ENCODE measurements around the gene CHCT1.

CHCT1 gene

DNA sequence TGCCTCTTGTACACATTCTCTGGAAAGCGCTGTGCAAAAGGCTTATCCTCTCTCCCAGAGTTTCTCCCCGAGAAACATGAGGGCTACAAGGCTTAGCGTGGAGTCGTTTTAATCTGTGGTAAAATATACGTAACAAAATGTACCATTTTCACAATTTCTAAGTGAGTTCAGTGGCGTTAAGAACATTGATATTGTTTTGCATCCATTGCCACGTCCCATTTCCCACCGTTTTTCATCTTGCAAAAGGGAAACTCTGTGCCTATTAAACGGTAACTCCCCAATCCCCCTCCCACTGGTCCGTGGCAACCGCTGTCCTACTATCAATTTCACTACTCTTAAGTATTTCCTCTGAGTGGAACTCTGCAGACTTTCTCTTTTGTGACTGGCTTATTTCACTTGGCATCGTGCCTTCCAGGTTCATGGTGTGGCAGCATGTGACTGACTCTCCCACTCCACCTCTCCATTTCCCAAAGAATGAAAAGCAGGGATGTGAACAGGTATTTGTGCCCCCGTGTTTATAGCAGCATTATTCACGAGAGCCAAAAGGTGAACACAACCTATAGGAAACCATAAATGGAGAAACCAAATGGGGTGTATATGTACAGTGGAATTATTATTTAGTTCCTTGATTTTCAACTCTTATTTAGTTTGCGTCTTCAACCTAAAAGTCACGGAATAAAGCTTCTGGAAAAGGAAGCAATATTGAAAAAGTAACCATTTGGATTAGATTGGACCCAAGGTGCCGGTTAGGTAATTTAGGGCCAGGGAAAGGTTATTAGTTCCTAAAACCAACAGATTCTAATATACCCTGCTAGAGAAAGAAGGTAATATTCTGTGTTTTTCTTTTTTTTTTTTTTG lies 29.2 kb upstream of the CHCT1 start:
- H3K4me1 ChIP-seq (ENCODE audit: control insufficient read depth, low read length), result peaks cover 32% of the 10 kb centered on the region
- H4K20me1 ChIP-seq (ENCODE audit: control insufficient read depth, insufficient read depth, low read depth, low read length), result no peaks in the 10 kb centered on the region
- TF ChIP-seq, protein P1, sequence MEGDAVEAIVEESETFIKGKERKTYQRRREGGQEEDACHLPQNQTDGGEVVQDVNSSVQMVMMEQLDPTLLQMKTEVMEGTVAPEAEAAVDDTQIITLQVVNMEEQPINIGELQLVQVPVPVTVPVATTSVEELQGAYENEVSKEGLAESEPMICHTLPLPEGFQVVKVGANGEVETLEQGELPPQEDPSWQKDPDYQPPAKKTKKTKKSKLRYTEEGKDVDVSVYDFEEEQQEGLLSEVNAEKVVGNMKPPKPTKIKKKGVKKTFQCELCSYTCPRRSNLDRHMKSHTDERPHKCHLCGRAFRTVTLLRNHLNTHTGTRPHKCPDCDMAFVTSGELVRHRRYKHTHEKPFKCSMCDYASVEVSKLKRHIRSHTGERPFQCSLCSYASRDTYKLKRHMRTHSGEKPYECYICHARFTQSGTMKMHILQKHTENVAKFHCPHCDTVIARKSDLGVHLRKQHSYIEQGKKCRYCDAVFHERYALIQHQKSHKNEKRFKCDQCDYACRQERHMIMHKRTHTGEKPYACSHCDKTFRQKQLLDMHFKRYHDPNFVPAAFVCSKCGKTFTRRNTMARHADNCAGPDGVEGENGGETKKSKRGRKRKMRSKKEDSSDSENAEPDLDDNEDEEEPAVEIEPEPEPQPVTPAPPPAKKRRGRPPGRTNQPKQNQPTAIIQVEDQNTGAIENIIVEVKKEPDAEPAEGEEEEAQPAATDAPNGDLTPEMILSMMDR (IDR thresholded peaks at IDR 0.05; ENCODE audit: low read depth, low read length, poor library complexity, severe bottlenecking), result no peak
- TF ChIP-seq EZH2phosphoT487 (IDR thresholded peaks at IDR 0.05; ENCODE audit: borderline replicate concordance, low read length), result no peak
- H3K36me3 ChIP-seq (ENCODE audit: control insufficient read depth, low read length), result peaks cover 4% of the 10 kb centered on the region; the same call in 1 of the 2 replicates
- H3K27me3 ChIP-seq (ENCODE audit: control insufficient read depth, low read length), result peaks cover 3% of the 10 kb centered on the region; the same call in 1 of the 2 replicates
- H3K27ac ChIP-seq (ENCODE audit: low read depth, low read length), result peak overlapping the region; percentile 55
- H3K9me3 ChIP-seq (ENCODE audit: control insufficient read depth, insufficient read depth, low read length), result no peaks in the 10 kb centered on the region
- H3K9me2 ChIP-seq (replicated peaks; ENCODE audit: control insufficient read depth, low read length), result no peaks in the 10 kb centered on the region
- H3K4me3 ChIP-seq (ENCODE audit: low read length), result peak overlapping the region; percentile 86
- peak overlapping the region; percentile 77 for H3K4me2 ChIP-seq (ENCODE audit: low read length)
- H3F3A ChIP-seq (ENCODE audit: control insufficient read depth, insufficient read depth), result peaks cover 16% of the 10 kb centered on the region
- H3K79me2 ChIP-seq (ENCODE audit: control insufficient read depth, low read length), result peaks cover 41% of the 10 kb centered on the region

DNA sequence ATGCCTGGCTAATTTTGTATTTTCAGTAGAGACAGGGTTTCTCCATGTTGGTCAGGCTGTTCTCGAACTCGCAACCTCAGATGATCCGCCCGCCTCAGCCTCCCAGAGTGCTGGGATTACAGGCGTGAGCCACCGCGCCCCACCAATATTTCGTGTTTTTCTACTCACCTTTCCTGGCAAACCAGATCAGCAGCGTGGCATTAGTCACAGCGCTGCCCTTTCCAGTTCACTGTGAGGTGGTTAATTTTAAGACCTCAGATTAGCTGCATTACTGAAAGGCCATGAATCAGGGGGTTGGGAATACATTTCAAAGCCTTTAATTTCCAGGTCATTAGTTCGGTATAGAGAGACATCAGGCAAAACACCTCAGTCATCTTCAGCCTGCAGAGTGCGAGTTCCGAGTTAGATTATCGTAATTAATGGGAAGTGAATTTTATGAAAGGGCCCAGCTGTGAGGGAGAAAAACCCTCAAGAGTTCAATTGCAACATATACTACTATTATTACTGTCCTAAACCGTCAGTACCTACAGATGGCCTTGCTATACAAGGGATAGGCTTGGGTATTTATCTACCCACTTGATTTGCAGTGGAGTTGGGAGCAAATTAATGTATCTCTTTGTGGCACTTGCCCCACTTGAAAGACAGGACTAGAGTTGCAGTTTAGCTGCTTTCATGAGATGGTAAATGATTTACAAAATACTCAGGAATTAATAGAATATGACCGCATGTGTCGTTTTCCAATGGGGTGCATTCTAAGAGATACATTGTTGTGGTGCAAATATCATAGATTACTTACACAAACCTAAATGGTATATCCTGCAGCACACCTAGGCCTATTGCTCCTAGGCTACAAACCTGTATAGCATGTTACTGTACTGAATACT lies 28.2 kb upstream of the CHCT1 start:
- no peak overlapping the region for H3K4me2 ChIP-seq (ENCODE audit: low read length)
- peaks cover 24% of the 10 kb centered on the region for H3F3A ChIP-seq (ENCODE audit: control insufficient read depth, insufficient read depth)
- H3K27me3 ChIP-seq (ENCODE audit: control insufficient read depth, low read length), result peaks cover 3% of the 10 kb centered on the region; the same call in 1 of the 2 replicates
- H3K27ac ChIP-seq (ENCODE audit: low read depth, low read length), result no peak overlapping the region
- peaks cover 4% of the 10 kb centered on the region; the same call in 1 of the 2 replicates for H3K36me3 ChIP-seq (ENCODE audit: control insufficient read depth, low read length)
- no peaks in the 10 kb centered on the region for H3K9me2 ChIP-seq (replicated peaks; ENCODE audit: control insufficient read depth, low read length)
- peaks cover 31% of the 10 kb centered on the region for H3K79me2 ChIP-seq (ENCODE audit: control insufficient read depth, low read length)
- H3K4me1 ChIP-seq (ENCODE audit: control insufficient read depth, low read length), result peaks cover 37% of the 10 kb centered on the region
- no peaks in the 10 kb centered on the region for H3K9me3 ChIP-seq (ENCODE audit: control insufficient read depth, insufficient read depth, low read length)
- no peaks in the 10 kb centered on the region for H4K20me1 ChIP-seq (ENCODE audit: control insufficient read depth, insufficient read depth, low read depth, low read length)
- TF ChIP-seq EZH2phosphoT487 (IDR thresholded peaks at IDR 0.05; ENCODE audit: borderline replicate concordance, low read length), result no peak
- TF ChIP-seq, protein P1 (IDR thresholded peaks at IDR 0.05; ENCODE audit: low read depth, low read length, poor library complexity, severe bottlenecking), result no peak
- no peak overlapping the region for H3K4me3 ChIP-seq (ENCODE audit: low read length)

DNA sequence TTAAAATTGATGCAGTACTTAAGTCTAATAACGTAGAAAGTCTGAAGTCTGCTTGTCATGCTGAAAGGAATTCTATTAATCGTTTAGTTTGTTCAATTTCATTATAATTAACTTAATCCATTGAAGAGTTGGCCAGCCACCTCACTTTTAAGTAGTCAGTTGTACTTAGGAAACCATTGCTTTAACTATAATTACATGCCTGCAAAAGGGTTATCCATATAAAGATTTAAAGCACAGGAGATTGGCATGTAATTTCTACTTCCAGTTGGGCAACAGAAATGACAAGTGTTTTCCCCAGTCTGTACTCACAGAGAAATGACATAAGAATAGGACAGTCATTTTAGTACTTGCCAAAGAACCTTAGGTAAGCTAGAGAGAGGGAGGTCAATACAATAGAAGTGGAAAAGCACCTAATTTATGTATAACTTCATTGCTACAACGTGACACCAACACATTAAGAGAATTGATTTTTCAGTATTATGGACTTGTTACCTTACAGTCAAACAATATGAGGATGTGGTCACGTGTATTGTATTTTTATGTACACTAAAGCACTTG lies 26.7 kb upstream of the CHCT1 start:
- Histone ChIP-seq H3K4me3 (ENCODE audit: low read length) (no peak overlapping the region), H3K9me2 (replicated peaks; ENCODE audit: control insufficient read depth, low read length) (no peaks in the 10 kb centered on the region), H3K27me3 (ENCODE audit: control insufficient read depth, low read length) (peaks cover 12% of the 10 kb centered on the region), H3K79me2 (ENCODE audit: control insufficient read depth, low read length) (peaks cover 19% of the 10 kb centered on the region), H4K20me1 (ENCODE audit: control insufficient read depth, insufficient read depth, low read depth, low read length) (no peaks in the 10 kb centered on the region), H3K9me3 (ENCODE audit: control insufficient read depth, insufficient read depth, low read length) (no peaks in the 10 kb centered on the region), H3K4me1 (ENCODE audit: control insufficient read depth, low read length) (peaks cover 30% of the 10 kb centered on the region), H3F3A (ENCODE audit: control insufficient read depth, insufficient read depth) (peaks cover 25% of the 10 kb centered on the region), H3K4me2 (ENCODE audit: low read length) (no peak overlapping the region), H3K36me3 (ENCODE audit: control insufficient read depth, low read length) (peaks cover 4% of the 10 kb centered on the region; the same call in 1 of the 2 replicates), H3K27ac (ENCODE audit: low read depth, low read length) (no peak overlapping the region)
- TF ChIP-seq EZH2phosphoT487 (IDR thresholded peaks at IDR 0.05; ENCODE audit: borderline replicate concordance, low read length), result no peak
- TF ChIP-seq, protein P1 (IDR thresholded peaks at IDR 0.05; ENCODE audit: low read depth, low read length, poor library complexity, severe bottlenecking), result no peak
